ENCODE results near the gene SARDH.

SARDH gene

GRCh38 chr9:133772581-133772980, 34.4 kb upstream of the SARDH start:
- no peaks in the 10 kb centered on the region for H3K4me1 Mint-ChIP-seq
- H3K36me3 Mint-ChIP-seq (ENCODE audit: low read depth) = peaks cover 42% of the 10 kb centered on the region
- no peak overlapping the region for H3K4me3 Mint-ChIP-seq
- no peak overlapping the region for H3K27ac Mint-ChIP-seq
- TF ChIP-seq CTCF (IDR thresholded peaks at IDR 0.05; ENCODE audit: unreplicated experiment in 3 of 3) = no peak
- peaks cover 2% of the 10 kb centered on the region for H3K9me3 Mint-ChIP-seq
- H3K27me3 Mint-ChIP-seq (ENCODE audit: low read depth) = no peaks in the 10 kb centered on the region

- H3K27me3 Mint-ChIP-seq (ENCODE audit: low read depth) = no peaks in the 10 kb centered on the region
- H3K4me1 Mint-ChIP-seq = no peaks in the 10 kb centered on the region
- no peak overlapping the region for H3K4me3 Mint-ChIP-seq
- H3K36me3 Mint-ChIP-seq (ENCODE audit: low read depth) = peaks cover 46% of the 10 kb centered on the region
- no peak for TF ChIP-seq CTCF (IDR thresholded peaks at IDR 0.05; ENCODE audit: unreplicated experiment in 3 of 3)
- no peak overlapping the region for H3K27ac Mint-ChIP-seq
- H3K9me3 Mint-ChIP-seq = peaks cover 9% of the 10 kb centered on the region
Observed at GRCh38 chr9:133771486-133772482, 33.6 kb upstream of the SARDH start.

- no peaks in the 10 kb centered on the region for H3K27me3 Mint-ChIP-seq (ENCODE audit: low read depth)
- H3K4me3 Mint-ChIP-seq = no peak overlapping the region
- no peaks in the 10 kb centered on the region for H3K4me1 Mint-ChIP-seq
- H3K9me3 Mint-ChIP-seq = peaks cover 19% of the 10 kb centered on the region
- no peak for TF ChIP-seq CTCF (IDR thresholded peaks at IDR 0.05; ENCODE audit: unreplicated experiment in 3 of 3)
- peaks cover 57% of the 10 kb centered on the region for H3K36me3 Mint-ChIP-seq (ENCODE audit: low read depth)
- H3K27ac Mint-ChIP-seq = no peak overlapping the region
Observed at GRCh38 chr9:133770076-133770777, 32.1 kb upstream of the SARDH start.

GRCh38 chr9:133769511-133770075, 31.4 kb upstream of the SARDH start:
- H3K9me3 Mint-ChIP-seq = peaks cover 19% of the 10 kb centered on the region
- no peak overlapping the region for H3K27ac Mint-ChIP-seq
- no peaks in the 10 kb centered on the region for H3K27me3 Mint-ChIP-seq (ENCODE audit: low read depth)
- no peaks in the 10 kb centered on the region for H3K4me1 Mint-ChIP-seq
- H3K4me3 Mint-ChIP-seq = no peak overlapping the region
- no peak for TF ChIP-seq CTCF (IDR thresholded peaks at IDR 0.05; ENCODE audit: unreplicated experiment in 3 of 3)
- peaks cover 58% of the 10 kb centered on the region for H3K36me3 Mint-ChIP-seq (ENCODE audit: low read depth)

GRCh38 chr9:133768859-133769510, 30.8 kb upstream of the SARDH start:
- TF ChIP-seq CTCF (IDR thresholded peaks at IDR 0.05; ENCODE audit: unreplicated experiment in 3 of 3) = no peak
- Mint-ChIP-seq H3K27ac (no peak overlapping the region), H3K27me3 (ENCODE audit: low read depth) (no peaks in the 10 kb centered on the region), H3K4me1 (no peaks in the 10 kb centered on the region), H3K4me3 (no peak overlapping the region), H3K36me3 (ENCODE audit: low read depth) (peaks cover 63% of the 10 kb centered on the region), H3K9me3 (peaks cover 22% of the 10 kb centered on the region)
